NCI-H774 (cell line): ENCODE results near the gene CA6.
"Not testable (repeated sequence)": the region's sequence is repeated elsewhere in the genome, so short reads cannot be mapped to it uniquely, and the experiment has no call there.

Experiments used
- DNase-seq: peaks from one replicate; lab custom pipeline; 2025; lab: John Stamatoyannopoulos, UW

The CA6 gene

DNA sequence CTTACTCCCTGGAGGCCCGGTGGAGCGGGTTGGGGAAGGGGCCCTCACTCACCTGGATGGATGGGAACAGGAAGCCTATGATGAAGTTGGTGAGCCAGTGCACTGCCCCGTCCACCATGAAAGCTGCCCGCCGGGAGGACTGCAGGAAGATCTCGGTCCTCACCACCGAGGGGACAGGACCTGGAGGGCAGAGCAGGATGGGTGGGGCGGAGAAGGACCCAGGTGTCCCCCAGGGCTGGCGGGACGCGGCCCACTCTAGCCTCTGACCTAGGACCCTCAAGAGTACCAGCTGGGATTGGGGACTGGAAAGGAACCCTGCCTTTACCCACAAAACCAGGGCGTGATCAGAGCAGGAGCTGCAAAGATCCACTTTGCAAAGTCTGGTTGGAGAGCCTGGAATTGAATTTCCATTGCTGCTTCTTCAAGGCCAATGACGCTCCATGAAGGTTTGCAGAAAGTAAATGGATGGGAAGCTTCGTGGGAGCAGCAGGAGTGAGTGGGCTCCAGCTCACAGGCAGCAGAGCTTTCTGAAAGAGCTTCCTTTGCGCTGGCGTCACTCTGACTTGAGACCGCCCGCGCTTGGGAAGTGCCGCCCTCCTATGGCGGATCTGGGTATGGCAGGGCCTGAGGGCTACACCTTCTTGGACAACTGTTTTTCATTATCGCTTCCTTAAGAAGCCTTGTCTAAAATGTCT is 59.2 kb downstream of the CA6 start:
- DNase-seq: peak; percentile 22

DNA sequence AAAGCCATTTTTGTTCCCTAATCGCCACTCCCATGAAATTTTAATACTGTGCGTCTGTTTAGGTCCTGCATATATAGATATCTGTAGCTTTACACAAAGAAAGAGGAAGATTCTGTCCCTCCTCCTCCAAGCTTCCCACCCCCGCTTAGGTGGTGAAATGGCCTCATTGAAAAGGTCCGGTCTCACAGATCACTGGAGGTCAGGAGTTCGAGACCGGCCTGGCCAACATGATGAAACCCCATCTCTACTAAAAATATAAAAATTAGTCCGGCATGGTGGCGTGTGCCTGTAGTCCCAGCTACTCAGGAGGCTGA is 59.7 kb downstream of the CA6 start:
- no peak for DNase-seq

- no peak for DNase-seq
These were observed 61.4 kb downstream of the CA6 start for GRCh38 chr1:9006956-9007615.

GRCh38 chr1:9008236-9008635 is 62.6 kb downstream of the CA6 start:
- no peak for DNase-seq

DNA sequence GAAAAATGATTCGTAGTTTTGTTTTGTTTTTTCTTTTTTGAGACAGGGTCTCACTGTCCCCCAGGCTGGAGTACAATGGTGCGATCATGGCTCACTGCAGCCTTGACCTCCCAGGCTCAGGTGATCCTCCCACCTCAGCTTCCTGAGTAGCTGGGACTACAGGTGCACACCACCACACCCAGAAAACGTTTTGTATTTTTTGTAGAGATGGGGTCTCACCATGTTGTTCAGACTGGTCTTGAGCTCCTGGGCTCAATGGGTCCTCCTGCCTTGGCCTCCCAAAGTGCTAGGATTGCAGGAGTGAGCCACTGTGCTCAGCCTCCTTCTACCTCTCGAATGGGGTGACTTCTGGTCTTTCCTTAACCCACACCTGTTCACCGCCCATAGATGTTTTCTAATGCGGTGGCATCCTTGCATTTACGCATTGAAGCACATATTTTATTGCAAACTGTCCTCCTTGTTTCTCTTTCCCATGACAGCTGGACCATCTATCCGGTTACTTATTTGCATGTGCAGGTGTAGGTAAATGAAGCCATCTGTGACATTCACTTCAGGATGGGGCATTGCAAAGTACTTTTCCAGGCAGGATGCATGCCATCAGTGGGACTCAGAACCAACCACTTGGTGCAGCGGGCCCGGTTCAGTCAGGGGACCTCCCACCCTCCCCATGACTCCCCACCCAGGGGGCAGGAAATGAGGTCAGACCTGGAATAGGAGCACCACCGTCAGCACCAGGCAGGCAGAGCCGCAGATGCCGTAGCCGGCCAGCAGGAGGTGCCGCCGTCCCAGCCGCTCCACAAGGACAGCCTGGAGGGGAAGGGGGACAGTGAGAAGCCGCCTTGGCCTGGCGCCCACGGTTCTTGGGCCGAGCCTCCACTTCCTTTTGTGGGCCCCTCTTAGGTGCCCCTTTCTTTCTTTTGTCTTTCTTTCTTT is 64.0 kb downstream of the CA6 start:
- DNase-seq: no peak

- no peak for DNase-seq
These were observed 65.2 kb downstream of the CA6 start for GRCh38 chr1:9010781-9011323.

DNA sequence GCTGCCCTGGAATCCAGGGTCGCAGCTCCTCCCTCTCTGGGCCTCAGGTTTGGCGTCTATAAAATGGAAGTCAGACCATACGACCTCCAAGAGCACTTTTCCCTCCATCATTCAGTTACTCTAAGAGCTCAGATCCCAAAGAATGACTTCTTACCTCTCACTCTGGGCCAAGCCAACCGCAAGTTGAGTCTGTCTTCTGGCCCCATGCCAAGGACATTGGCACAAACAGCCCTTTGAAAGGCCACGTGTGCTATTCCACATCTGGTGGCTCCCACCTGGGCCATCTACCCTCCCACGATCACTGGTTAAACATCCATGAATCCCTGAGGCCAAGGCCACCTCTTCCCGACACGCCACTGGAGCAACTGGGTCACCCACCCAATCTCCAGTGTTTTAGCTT is 68.2 kb downstream of the CA6 start:
- DNase-seq: no peak

DNA sequence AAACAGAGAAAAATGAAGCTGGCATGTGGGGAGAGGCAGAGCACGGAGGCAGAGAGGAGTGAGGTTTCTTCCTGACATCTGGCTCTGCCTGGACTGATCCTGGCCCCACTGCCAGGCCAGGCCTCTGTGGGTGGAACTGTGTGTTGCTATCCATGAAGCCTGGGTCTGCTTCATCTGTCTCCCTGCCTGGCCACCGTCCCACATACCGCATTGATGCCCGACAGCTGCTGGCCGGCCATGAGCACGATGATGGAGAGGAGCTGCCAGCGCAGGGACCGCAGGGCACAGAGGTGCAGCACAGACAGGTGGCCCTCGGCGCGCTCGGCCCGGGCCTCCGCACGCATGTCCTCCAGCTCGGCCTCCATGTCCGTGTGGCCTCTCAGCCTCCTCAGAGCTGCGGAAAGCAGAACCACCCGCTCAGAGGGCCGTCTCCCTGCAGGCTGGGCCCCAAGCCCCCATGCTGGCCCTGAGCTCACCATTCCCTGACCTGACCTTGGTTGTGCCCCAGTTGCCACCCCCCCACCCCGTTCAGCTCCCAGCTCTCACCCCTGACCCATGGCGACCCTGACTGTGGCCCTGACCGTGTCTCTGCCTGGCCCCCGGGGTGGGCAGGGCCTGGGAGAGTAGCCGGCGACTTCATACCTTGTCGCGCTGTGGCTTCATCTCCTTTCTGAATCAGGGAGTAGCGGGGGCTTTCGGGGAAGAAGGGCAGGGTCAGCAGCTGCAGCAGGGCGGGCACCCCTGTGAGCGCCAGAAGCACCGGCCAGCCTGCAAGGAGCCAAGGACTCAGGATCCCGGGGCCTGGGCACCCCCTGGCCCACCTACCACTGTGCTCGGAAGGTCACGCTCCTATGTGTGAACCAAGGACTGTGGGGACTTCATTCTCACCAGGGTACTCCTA is 69.1 kb downstream of the CA6 start:
- DNase-seq: no peak

GRCh38 chr1:9016455-9016854 is 70.8 kb downstream of the CA6 start:
- DNase-seq: no peak

- DNase-seq: no peak
These were observed 72.7 kb downstream of the CA6 start for GRCh38 chr1:9018333-9018732.

DNA sequence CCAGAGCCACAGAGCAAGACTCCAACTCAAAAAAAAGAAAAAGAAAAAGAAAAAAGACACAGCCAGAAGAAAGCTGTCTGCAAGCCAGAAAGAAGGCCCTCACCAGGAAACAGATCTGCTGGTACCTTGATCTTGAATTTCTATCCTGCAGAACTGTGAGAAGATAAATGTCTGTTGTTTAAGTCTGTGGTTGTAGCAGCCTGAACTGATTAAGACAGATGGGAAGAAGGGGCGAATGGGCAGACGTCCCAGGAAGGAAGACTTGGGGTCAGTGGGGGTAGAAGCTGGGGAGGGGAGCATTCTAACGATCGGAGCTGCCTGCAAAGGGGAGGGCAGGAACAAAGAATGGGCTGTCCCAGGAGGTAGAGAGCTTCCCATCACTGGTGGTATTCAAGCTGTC is 74.2 kb downstream of the CA6 start:
- no peak for DNase-seq

DNA sequence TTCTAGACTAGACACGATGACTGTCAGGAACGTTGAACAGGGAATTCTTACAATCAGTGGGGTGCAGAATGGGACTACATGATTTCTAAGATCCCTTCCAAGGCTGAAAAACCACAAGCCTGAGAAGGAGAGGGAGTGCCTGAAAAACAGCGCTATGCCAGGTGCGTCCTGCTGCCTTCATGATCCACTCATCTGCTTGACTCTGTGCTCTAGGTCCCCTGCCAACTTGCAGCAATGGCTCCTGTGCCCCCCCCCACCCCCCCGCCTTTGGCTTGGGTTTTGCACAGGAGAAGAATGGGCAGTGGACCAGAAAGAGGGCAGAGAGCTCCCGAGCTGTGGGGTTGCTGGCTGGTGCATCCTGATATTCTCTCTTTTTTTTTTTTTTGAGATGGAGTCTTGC is 74.6 kb downstream of the CA6 start:
- no peak for DNase-seq

- not testable (repeated sequence) for DNase-seq
These were observed 76.5 kb downstream of the CA6 start for GRCh38 chr1:9022026-9022738.

DNA sequence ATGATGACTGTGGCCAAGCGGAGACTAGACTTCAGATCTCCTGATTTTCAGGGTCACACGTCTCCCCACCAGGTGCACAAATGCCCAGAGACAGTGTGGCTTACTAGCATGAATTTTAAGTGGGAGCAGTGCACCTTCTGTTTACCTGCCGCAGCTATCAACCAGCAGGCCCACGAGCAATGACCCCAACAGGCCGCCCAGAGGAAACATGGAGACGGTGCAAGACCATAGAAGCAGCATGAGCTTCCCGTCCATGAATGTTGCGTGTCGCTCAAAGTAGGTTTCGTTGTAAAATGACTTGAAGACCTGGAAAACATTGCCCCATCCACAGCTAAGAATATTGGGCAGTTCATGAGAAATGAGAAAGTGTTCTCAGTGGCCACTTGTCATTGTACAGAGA is 77.1 kb downstream of the CA6 start:
- DNase-seq: no peak
